CD4-positive, alpha-beta memory T cell (primary cell): ENCODE measurements around the gene RALGDS. TPM values are rescaled to one million over a fixed set of nuclear protein-coding genes. Genes with fewer than 3 reads are reported as not detected.

ENCODE experiments used
- CTCF ChIA-PET: fragments of 350-600 bp; sonication (Branson Sonifier 250); formaldehyde crosslinking; loops from one replicate; lab custom pipeline; 2021; ENCODE audit warnings: inconsistent platforms; ENCODE audit not compliant: partially characterized antibody; lab: Charles Lee
- POLR2A ChIA-PET: fragments of 350-600 bp; sonication (Branson Sonifier 250); formaldehyde crosslinking; loops from one replicate; lab custom pipeline; 2021; ENCODE audit not compliant: partially characterized antibody; lab: Charles Lee
- DNase-seq, 5 donors: peaks; one replicate each; pipeline versions ENCODE4 v3.0.0 to v3.0.0-alpha.2; 2020 to 2022; ENCODE audit warnings: mixed read lengths in 1 of 5
- H3K27ac ChIP-seq: one replicate; pipeline ENCODE4 v1.7.0; 2013; ENCODE audit warnings: low read depth, low read length
- H3K27me3 ChIP-seq: 2 replicates; pipeline ENCODE4 v1.7.0; 2013; ENCODE audit warnings: mild to moderate bottlenecking, low read length, moderate library complexity; ENCODE audit not compliant: insufficient read depth
- H3K36me3 ChIP-seq: 2 replicates; pipeline ENCODE4 v1.7.0; 2013; ENCODE audit warnings: mild to moderate bottlenecking, low read length, moderate library complexity; ENCODE audit not compliant: insufficient read depth
- H3K4me1 ChIP-seq: 2 replicates; pipeline ENCODE4 v1.7.0; 2013; ENCODE audit warnings: mild to moderate bottlenecking, low read length, moderate library complexity; ENCODE audit not compliant: insufficient read depth
- H3K4me3 ChIP-seq, 2 donors: one replicate each; pipeline ENCODE4 v1.7.0; 2013; ENCODE audit warnings: low read length in 2 of 2, mild to moderate bottlenecking in 1 of 2
- H3K9me3 ChIP-seq, 2 donors: one replicate each; pipeline ENCODE4 v1.7.0; 2013; ENCODE audit warnings: low read length in 2 of 2, control low read depth in 1 of 2; ENCODE audit not compliant: control insufficient read depth in 1 of 2
- H3K27ac Mint-ChIP-seq, 7 donors: one replicate each; pipeline ENCODE4 v1.8.0; 2020 to 2021; ENCODE audit warnings: mixed read lengths in 7 of 7, mild to moderate bottlenecking in 6 of 7, inconsistent platforms in 3 of 7, moderate library complexity in 3 of 7
- H3K27me3 Mint-ChIP-seq, 2 donors: one replicate each; pipeline ENCODE4 v1.8.0; 2020 to 2021; ENCODE audit warnings: mixed read lengths in 2 of 2
- H3K36me3 Mint-ChIP-seq, 2 donors: one replicate each; pipeline ENCODE4 v1.8.0; 2020 to 2021; ENCODE audit warnings: mixed read lengths in 2 of 2, inconsistent platforms in 1 of 2, mild to moderate bottlenecking in 1 of 2
- H3K4me1 Mint-ChIP-seq, 4 donors: one replicate each; pipeline ENCODE4 v1.8.0; 2020 to 2021; ENCODE audit warnings: mixed read lengths in 4 of 4, mild to moderate bottlenecking in 1 of 4
- H3K4me3 Mint-ChIP-seq, 8 donors: one replicate each; pipeline ENCODE4 v1.8.0; 2020 to 2021; ENCODE audit warnings: mixed read lengths in 8 of 8, mild to moderate bottlenecking in 7 of 8, moderate library complexity in 6 of 8, inconsistent platforms in 3 of 8
- H3K9me3 Mint-ChIP-seq, 8 donors: one replicate each; pipeline ENCODE4 v1.8.0; 2020 to 2021; ENCODE audit warnings: mixed read lengths in 8 of 8, mild to moderate bottlenecking in 5 of 8, inconsistent platforms in 3 of 8, moderate library complexity in 1 of 8
- intact Hi-C: fragments of 100-400 bp; cut with micrococcal nuclease; formaldehyde crosslinking; loops from one replicate; pipeline ENCODE4 v1.15.1; 2023
- polyA plus RNA-seq, 2 donors: library from polyadenylated mRNA; unstranded; fragments of 300-500 nt; fragmentation: Illumina TruSeq; gene quantifications; one replicate each; pipeline ENCODE4 v1.2.3, GENCODE V29; 2021
- total RNA-seq, 2 experiments: library from RNA; stranded (reverse); gene quantifications; one replicate each; pipeline ENCODE4 v1.2.3, GENCODE V29; 2021

RALGDS gene
- total and polyA plus RNA-seq, 4 experiments from 2014 or later: 27.9 to 131 (median 95.2) TPM

- no peak for DNase-seq
- Histone ChIP-seq H3K27ac (no peak overlapping the region), H3K4me3 (no peak overlapping the region), H3K27me3 (no peaks in the 10 kb centered on the region), H3K4me1 (peaks cover 20% of the 10 kb centered on the region), H3K36me3 (peaks cover 36% of the 10 kb centered on the region), H3K9me3 (no peaks in the 10 kb centered on the region)
- ChIA-PET CTCF (interaction anchor here (1.3 kb wide), 1 partner anchor 46 kb away, joined by 3 read pairs; no protein-coding TSS in a partner anchor), POLR2A (interaction anchor here (1.0 kb wide), 1 partner anchor 87 kb away, joined by 4 read pairs; no protein-coding TSS in a partner anchor)
- H3K9me3 Mint-ChIP-seq: no peaks in the 10 kb centered on the region
- peaks cover 18 to 38% (median 24%) of the 10 kb centered on the region in 4 donors for H3K4me1 Mint-ChIP-seq
- peaks cover 18 to 40% of the 10 kb centered on the region in 2 donors for H3K36me3 Mint-ChIP-seq
- H3K27me3 Mint-ChIP-seq: no peaks in the 10 kb centered on the region
- no peak overlapping the region for H3K4me3 Mint-ChIP-seq
- intact Hi-C loops: no loop called here
- peak overlapping the region in 3 of 7 donors; percentile 1 to 56 (median 37) for H3K27ac Mint-ChIP-seq
Observed at GRCh38 chr9:133057553-133057952, 63.5 kb downstream of the RALGDS start.

DNA sequence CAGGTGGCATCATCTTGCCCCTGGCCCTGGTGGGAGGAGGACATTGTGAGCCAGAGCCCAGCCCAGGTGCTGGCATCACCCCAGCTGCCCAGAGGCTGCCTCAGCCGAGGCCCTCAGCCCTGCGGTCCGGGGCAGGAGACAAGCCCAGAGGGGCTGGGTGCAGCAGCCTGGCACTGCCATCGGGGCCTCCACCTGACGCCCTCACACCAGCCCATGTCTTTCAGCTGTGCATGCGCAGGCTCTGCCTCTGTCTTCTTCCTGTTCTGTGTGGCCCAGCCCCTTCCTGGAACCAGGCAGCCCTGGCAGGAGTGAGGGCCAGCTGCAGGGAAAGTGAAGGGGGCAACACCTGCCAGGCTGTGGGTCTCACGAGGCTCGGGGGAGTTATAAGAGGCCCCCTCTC lies 64.0 kb downstream of the RALGDS start:
- ChIA-PET CTCF (interaction anchor here (1.3 kb wide), 1 partner anchor 46 kb away, joined by 3 read pairs; no protein-coding TSS in a partner anchor), POLR2A (interaction anchor here (0.7 to 1.0 kb wide), 2 partner anchors 26 to 87 kb away, joined by 3 to 4 read pairs; no protein-coding TSS in a partner anchor)
- Mint-ChIP-seq H3K36me3 (peaks cover 18 to 44% of the 10 kb centered on the region in 2 donors), H3K9me3 (no peaks in the 10 kb centered on the region), H3K4me3 (no peak overlapping the region), H3K27ac (no peak overlapping the region), H3K4me1 (peaks cover 18 to 38% (median 24%) of the 10 kb centered on the region in 4 donors), H3K27me3 (no peaks in the 10 kb centered on the region)
- Histone ChIP-seq H3K9me3 (no peaks in the 10 kb centered on the region), H3K36me3 (peaks cover 37% of the 10 kb centered on the region), H3K27ac (no peak overlapping the region), H3K4me1 (peaks cover 20% of the 10 kb centered on the region), H3K27me3 (no peaks in the 10 kb centered on the region), H3K4me3 (no peak overlapping the region)
- intact Hi-C loops: no loop called here
- DNase-seq: no peak

DNA sequence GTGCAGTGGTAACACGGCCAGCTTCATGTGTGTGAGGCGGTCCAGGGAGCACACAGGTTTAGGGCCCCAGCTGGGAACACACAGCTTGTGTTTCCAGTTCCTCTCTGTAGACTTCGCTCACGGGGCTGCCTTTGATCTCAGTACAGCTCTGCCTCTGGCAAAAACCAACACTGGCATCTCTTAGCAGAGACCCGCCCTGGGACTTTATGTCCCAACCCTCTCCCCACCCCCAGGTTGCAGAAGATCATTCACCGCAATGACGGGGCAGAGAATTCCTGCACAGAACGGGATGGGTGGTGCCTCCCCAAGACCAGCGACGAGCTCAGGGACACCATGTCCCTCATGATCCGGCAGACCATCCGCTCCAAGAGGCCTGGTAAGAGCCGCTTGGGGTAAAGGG lies 64.5 kb downstream of the RALGDS start:
- ChIA-PET POLR2A (interaction anchor here (0.7 to 1.0 kb wide), 2 partner anchors 25 to 88 kb away, joined by 3 to 4 read pairs; no protein-coding TSS in a partner anchor), CTCF (no interaction called here)
- DNase-seq: no peak
- H3K9me3 Mint-ChIP-seq: no peaks in the 10 kb centered on the region
- H3K4me3 Mint-ChIP-seq: no peak overlapping the region
- Histone ChIP-seq H3K27me3 (no peaks in the 10 kb centered on the region), H3K36me3 (peaks cover 42% of the 10 kb centered on the region), H3K9me3 (no peaks in the 10 kb centered on the region), H3K27ac (no peak overlapping the region), H3K4me3 (no peak overlapping the region), H3K4me1 (peaks cover 20% of the 10 kb centered on the region)
- peaks cover 18 to 38% (median 24%) of the 10 kb centered on the region in 4 donors for H3K4me1 Mint-ChIP-seq
- peaks cover 23 to 46% of the 10 kb centered on the region in 2 donors for H3K36me3 Mint-ChIP-seq
- H3K27me3 Mint-ChIP-seq: no peaks in the 10 kb centered on the region
- peak overlapping the region in 2 of 7 donors; percentile 37 to 70 for H3K27ac Mint-ChIP-seq
- intact Hi-C loops: no loop called here

GRCh38 chr9:133055788-133056420 lies 65.1 kb downstream of the RALGDS start:
- Histone ChIP-seq H3K9me3 (no peaks in the 10 kb centered on the region), H3K27me3 (no peaks in the 10 kb centered on the region), H3K27ac (no peak overlapping the region), H3K4me1 (peaks cover 20% of the 10 kb centered on the region), H3K4me3 (no peak overlapping the region), H3K36me3 (peaks cover 48% of the 10 kb centered on the region)
- DNase-seq: no peak
- ChIA-PET CTCF (no interaction called here), POLR2A (no interaction called here)
- Mint-ChIP-seq H3K4me3 (no peak overlapping the region), H3K27me3 (no peaks in the 10 kb centered on the region), H3K36me3 (peaks cover 25 to 52% of the 10 kb centered on the region in 2 donors), H3K27ac (peak overlapping the region in 1 of 7 donors; percentile 10), H3K9me3 (no peaks in the 10 kb centered on the region), H3K4me1 (peaks cover 18 to 38% (median 24%) of the 10 kb centered on the region in 4 donors)
- intact Hi-C loops: no loop called here

- peaks cover 55% of the 10 kb centered on the region for H3K36me3 ChIP-seq
- no peaks in the 10 kb centered on the region for H3K9me3 Mint-ChIP-seq
- H3K36me3 Mint-ChIP-seq: peaks cover 29 to 58% of the 10 kb centered on the region in 2 donors
- CTCF ChIA-PET: no interaction called here
- no peak overlapping the region for H3K4me3 Mint-ChIP-seq
- H3K4me3 ChIP-seq: no peak overlapping the region
- H3K27me3 ChIP-seq: no peaks in the 10 kb centered on the region
- DNase-seq: no peak
- no peak overlapping the region for H3K27ac ChIP-seq
- H3K4me1 Mint-ChIP-seq: peaks cover 16 to 33% (median 21%) of the 10 kb centered on the region in 4 donors
- no peaks in the 10 kb centered on the region for H3K9me3 ChIP-seq
- no peak overlapping the region for H3K27ac Mint-ChIP-seq
- peaks cover 16% of the 10 kb centered on the region for H3K4me1 ChIP-seq
- intact Hi-C loops: no loop called here
- POLR2A ChIA-PET: no interaction called here
- no peaks in the 10 kb centered on the region for H3K27me3 Mint-ChIP-seq
Observed at GRCh38 chr9:133054966-133055365, 66.1 kb downstream of the RALGDS start.

DNA sequence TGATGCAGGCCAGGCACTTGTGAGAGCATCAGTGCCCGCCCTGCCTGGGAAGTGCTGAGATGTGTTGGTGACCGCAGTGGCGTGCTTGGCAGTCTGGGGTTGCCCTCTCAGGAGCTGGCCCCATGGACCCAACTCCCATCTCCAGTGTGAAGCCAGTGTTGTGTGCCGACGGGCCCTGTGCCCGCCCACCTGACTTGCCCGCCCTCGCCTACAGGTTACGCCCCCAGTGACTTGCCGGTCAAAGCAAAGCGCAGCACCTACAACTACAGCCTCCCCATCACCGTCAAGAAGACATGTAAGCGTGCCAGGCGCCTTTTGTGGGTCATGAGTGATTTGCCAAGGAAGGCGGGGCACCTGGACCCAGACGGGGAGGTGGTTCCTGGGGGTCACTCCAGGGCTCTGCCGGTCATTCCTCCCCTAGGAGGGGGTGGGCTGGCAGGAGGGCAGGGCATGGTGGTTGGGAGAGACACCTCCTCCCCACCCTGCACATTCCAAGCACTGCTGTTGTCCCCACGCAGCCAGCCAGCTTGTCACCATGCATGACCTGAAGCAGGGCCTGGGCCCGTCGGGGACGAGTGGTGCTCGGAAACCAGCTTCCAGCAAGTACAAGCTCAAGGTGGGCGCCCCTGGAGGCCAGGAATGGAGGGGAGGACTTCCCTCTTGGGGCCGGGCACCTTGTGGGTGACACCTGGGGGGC lies 66.7 kb downstream of the RALGDS start:
- Mint-ChIP-seq H3K27me3 (no peaks in the 10 kb centered on the region), H3K4me1 (peaks cover 10 to 27% (median 17%) of the 10 kb centered on the region in 4 donors), H3K36me3 (peaks cover 35 to 64% of the 10 kb centered on the region in 2 donors), H3K9me3 (no peaks in the 10 kb centered on the region), H3K27ac (peak overlapping the region in 2 of 7 donors; percentile 19 to 29), H3K4me3 (no peak overlapping the region)
- CTCF ChIA-PET: no interaction called here
- peaks cover 10% of the 10 kb centered on the region for H3K4me1 ChIP-seq
- no peaks in the 10 kb centered on the region for H3K9me3 ChIP-seq
- no peak overlapping the region for H3K27ac ChIP-seq
- H3K4me3 ChIP-seq: no peak overlapping the region
- no peaks in the 10 kb centered on the region for H3K27me3 ChIP-seq
- intact Hi-C loops: no loop called here
- no peak for DNase-seq
- H3K36me3 ChIP-seq: peaks cover 58% of the 10 kb centered on the region
- POLR2A ChIA-PET: no interaction called here

DNA sequence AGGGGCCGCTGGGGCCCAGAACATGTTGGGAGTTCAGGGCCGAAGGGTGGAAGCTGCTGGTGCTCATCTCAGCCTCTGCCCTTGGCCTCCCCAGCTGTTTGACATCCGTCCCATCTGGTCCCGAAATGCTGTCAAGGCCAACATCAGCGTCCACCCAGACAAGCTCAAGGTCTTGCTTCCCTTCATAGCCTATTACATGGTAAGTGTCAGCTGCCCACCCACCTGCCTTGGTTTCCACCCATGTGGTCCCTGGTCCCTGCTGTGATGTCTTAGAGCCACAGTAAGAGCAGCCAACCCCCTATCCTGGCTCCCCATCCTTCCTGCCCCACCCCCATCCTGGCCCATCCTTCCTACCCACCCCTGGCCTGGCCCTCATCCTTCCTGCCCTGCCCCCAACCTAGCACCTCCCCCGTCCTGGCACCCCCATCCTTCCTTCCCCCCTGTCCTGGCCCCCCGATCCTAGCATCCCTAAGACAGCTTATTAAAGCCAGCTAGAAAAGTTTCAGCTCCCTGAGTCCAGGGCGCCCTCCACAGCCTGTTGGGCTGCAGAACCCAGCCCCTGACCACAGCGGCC lies 69.0 kb downstream of the RALGDS start:
- POLR2A ChIA-PET: no interaction called here
- no peak for DNase-seq
- Mint-ChIP-seq H3K27ac (no peak overlapping the region), H3K36me3 (peaks cover 35 to 59% of the 10 kb centered on the region in 2 donors), H3K27me3 (no peaks in the 10 kb centered on the region), H3K4me1 (peaks cover 0 to 8% (median 2%) of the 10 kb centered on the region in 4 donors), H3K4me3 (no peak overlapping the region), H3K9me3 (no peaks in the 10 kb centered on the region)
- CTCF ChIA-PET: interaction anchor here (0.7 kb wide), 1 partner anchor 95 kb away, joined by 4 read pairs; no protein-coding TSS in a partner anchor
- no peaks in the 10 kb centered on the region for H3K4me1 ChIP-seq
- H3K27me3 ChIP-seq: no peaks in the 10 kb centered on the region
- no peak overlapping the region for H3K27ac ChIP-seq
- H3K36me3 ChIP-seq: peaks cover 57% of the 10 kb centered on the region
- intact Hi-C loops: no loop called here
- no peaks in the 10 kb centered on the region for H3K9me3 ChIP-seq
- H3K4me3 ChIP-seq: no peak overlapping the region
